CD4-positive, alpha-beta T cell (primary cell): ENCODE results near the gene NDUFA8. TPM values are rescaled to one million over a fixed set of nuclear protein-coding genes. Genes with fewer than 3 reads are reported as not detected.

Experiments
- ATAC-seq: fragments of 200-7000 bp; cut with Tn5 transposase; one replicate; pipeline ENCODE4 v1.10.0; 2022; ENCODE audit warnings: mild to moderate bottlenecking; ENCODE audit not compliant: poor library complexity
- CTCF ChIA-PET: fragments of 350-600 bp; sonication (Branson Sonifier 250); formaldehyde crosslinking; loops from one replicate; lab custom pipeline; 2021; ENCODE audit warnings: antibody characterized with exemption, inconsistent platforms; lab: Charles Lee
- POLR2A ChIA-PET: fragments of 350-600 bp; sonication (Branson Sonifier 250); formaldehyde crosslinking; loops from one replicate; lab custom pipeline; 2021; ENCODE audit warnings: antibody characterized with exemption, inconsistent platforms; lab: Charles Lee
- DNase-seq, 14 experiments: peaks; one replicate each; pipeline ENCODE4 v3.0.0-alpha.2; 2013 to 2020; ENCODE audit warnings: mixed read lengths in 2 of 14
- H3K27ac ChIP-seq, 2 donors: one replicate each; pipeline versions ENCODE4 v1.5.1 to v1.7.0; 2013; ENCODE audit warnings: low read length in 2 of 2, low read depth in 1 of 2, mild to moderate bottlenecking in 1 of 2
- H3K27me3 ChIP-seq, 2 experiments: 1 replicate in 1 of 2; 2 replicates in 1 of 2; pipeline versions ENCODE4 v1.6.1 to v1.7.0; 2013; ENCODE audit warnings: low read length in 2 of 2, control low read depth in 1 of 2, mild to moderate bottlenecking in 1 of 2, moderate library complexity in 1 of 2; ENCODE audit not compliant: insufficient read depth in 2 of 2, control insufficient read depth in 1 of 2
- H3K36me3 ChIP-seq: one replicate; pipeline ENCODE4 v1.6.1; 2013; ENCODE audit warnings: low read length, control low read depth; ENCODE audit not compliant: insufficient read depth
- H3K4me1 ChIP-seq: one replicate; pipeline ENCODE4 v1.6.1; 2013; ENCODE audit warnings: low read length, control low read depth; ENCODE audit not compliant: insufficient read depth
- H3K4me3 ChIP-seq: one replicate; pipeline ENCODE4 v1.5.1; 2013; ENCODE audit warnings: mild to moderate bottlenecking, low read length, moderate library complexity
- H3K9me3 ChIP-seq, 2 experiments: 1 replicate in 1 of 2; 2 replicates in 1 of 2; pipeline versions ENCODE4 v1.6.1 to v1.7.0; 2013; ENCODE audit warnings: low read length in 2 of 2, mild to moderate bottlenecking in 2 of 2, control low read depth in 1 of 2, moderate library complexity in 1 of 2; ENCODE audit not compliant: control insufficient read depth in 1 of 2, insufficient read depth in 1 of 2
- H3K27ac Mint-ChIP-seq: one replicate; pipeline ENCODE4 v1.8.0; 2020; ENCODE audit warnings: mixed read lengths
- H3K27me3 Mint-ChIP-seq: one replicate; pipeline ENCODE4 v1.8.0; 2021; ENCODE audit warnings: mixed read lengths
- H3K36me3 Mint-ChIP-seq: one replicate; pipeline ENCODE4 v1.8.0; 2021; ENCODE audit warnings: low read depth, mixed read lengths
- H3K4me1 Mint-ChIP-seq: one replicate; pipeline ENCODE4 v1.8.0; 2021; ENCODE audit warnings: low read depth, mixed read lengths
- H3K4me3 Mint-ChIP-seq: one replicate; pipeline ENCODE4 v1.8.0; 2020; ENCODE audit warnings: mild to moderate bottlenecking, mixed read lengths
- H3K9me3 Mint-ChIP-seq: one replicate; pipeline ENCODE4 v1.8.0; 2020; ENCODE audit warnings: mixed read lengths
- intact Hi-C, 2 experiments: fragments of 100-400 bp; cut with DNase I in 1 of 2; cut with micrococcal nuclease in 1 of 2; formaldehyde crosslinking; loops; one replicate each; pipeline versions ENCODE4 v1.15.1 to v1.9.0; 2023 to 2025; cut with DNase I, micrococcal nuclease
- total RNA-seq, 174 experiments: library from RNA in 2 of 174; stranded (reverse) in 2 of 174; gene quantifications; one replicate each; pipeline ENCODE4 v1.2.3 and lab custom pipeline; 2021 to 2026
- TF ChIP-seq, protein P1 (sequence below): fragments of 200-600 bp; IDR thresholded peaks from one replicate; pipeline ENCODE4 v1.8.0; 2022; ENCODE audit warnings: antibody characterized with exemption, mild to moderate bottlenecking

The NDUFA8 gene
- total RNA-seq, 2 experiments from 2014 or later: 4.5 to 5.0 TPM

DNA sequence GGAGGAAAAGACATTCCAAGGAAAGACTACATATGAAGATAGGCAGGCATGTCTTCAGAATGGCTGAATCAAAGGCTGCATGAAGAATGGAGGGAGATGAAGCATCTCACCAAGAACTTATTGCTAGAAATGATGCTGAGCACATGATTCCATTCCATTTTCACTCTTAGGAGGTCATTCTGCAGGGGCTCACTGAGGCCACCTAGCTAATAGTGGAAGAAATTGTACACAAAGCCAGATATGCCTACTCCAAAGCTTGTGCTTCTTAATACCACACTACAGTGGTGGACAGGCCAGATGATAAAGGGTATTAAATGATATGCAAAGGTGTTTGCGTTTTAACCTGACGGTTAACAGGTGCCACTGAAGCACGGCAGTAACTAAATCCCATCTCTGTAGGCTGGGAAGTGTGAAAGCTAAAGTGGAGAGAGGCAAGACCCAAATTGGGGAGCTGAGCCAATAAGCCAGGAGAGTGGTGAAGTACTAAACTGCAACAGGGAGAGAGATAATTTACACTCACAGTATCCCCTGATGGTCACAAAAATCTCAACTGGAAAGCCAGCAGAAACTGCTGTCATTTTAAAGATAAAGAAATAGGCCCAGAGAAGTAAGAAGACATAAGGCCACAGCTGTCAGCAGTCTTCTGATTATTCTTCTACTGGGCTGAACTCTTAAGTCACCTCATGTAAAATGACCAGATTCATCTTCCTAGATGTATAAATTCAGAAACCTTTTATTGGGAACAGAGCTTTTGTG lies 14.6 kb downstream of the NDUFA8 start:
- Histone ChIP-seq H3K4me3 (no peak overlapping the region), H3K9me3 (no peaks in the 10 kb centered on the region), H3K27ac (no peak overlapping the region), H3K27me3 (no peaks in the 10 kb centered on the region), H3K36me3 (peaks cover 63% of the 10 kb centered on the region), H3K4me1 (no peaks in the 10 kb centered on the region)
- ATAC-seq: no peak
- H3K4me3 Mint-ChIP-seq: no peak overlapping the region
- intact Hi-C loops: no loop called here
- H3K27me3 Mint-ChIP-seq: no peaks in the 10 kb centered on the region
- H3K4me1 Mint-ChIP-seq: no peaks in the 10 kb centered on the region
- H3K27ac Mint-ChIP-seq: no peak overlapping the region
- DNase-seq: no peak
- POLR2A ChIA-PET: no interaction called here
- CTCF ChIA-PET: interaction anchor here (1.1 to 1.5 kb wide), 2 partner anchors 22 to 46 kb away, joined by 3 read pairs; no protein-coding TSS in a partner anchor
- H3K36me3 Mint-ChIP-seq: peaks cover 83% of the 10 kb centered on the region
- TF ChIP-seq, protein P1, sequence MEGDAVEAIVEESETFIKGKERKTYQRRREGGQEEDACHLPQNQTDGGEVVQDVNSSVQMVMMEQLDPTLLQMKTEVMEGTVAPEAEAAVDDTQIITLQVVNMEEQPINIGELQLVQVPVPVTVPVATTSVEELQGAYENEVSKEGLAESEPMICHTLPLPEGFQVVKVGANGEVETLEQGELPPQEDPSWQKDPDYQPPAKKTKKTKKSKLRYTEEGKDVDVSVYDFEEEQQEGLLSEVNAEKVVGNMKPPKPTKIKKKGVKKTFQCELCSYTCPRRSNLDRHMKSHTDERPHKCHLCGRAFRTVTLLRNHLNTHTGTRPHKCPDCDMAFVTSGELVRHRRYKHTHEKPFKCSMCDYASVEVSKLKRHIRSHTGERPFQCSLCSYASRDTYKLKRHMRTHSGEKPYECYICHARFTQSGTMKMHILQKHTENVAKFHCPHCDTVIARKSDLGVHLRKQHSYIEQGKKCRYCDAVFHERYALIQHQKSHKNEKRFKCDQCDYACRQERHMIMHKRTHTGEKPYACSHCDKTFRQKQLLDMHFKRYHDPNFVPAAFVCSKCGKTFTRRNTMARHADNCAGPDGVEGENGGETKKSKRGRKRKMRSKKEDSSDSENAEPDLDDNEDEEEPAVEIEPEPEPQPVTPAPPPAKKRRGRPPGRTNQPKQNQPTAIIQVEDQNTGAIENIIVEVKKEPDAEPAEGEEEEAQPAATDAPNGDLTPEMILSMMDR: no peak
- H3K9me3 Mint-ChIP-seq: no peaks in the 10 kb centered on the region

DNA sequence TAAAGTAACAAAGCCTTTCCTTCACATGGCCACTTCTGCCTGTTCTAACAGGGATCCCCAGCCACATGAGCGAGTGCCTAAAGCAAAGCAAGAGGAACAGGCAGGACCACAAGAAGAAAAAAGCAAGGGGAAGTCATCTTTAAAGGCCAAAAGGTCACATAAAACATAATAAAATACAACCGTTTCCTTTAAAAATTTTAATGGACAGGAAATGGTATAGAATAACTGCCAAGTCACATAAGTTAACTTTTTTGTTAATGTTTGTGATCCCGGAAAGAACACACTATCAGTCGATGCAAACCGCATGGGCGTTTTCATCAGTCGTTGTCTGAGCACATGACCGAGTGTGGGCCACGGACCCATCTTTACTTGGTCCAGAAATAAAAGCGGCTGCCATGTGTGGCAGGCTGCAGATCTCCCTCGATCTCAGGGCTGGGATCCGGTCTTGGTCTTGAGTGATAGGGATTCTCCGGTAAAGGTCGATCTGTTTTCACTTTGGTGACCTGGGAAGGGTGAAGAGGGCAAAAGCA lies 15.6 kb downstream of the NDUFA8 start:
- H3K36me3 Mint-ChIP-seq: peaks cover 75% of the 10 kb centered on the region

DNA sequence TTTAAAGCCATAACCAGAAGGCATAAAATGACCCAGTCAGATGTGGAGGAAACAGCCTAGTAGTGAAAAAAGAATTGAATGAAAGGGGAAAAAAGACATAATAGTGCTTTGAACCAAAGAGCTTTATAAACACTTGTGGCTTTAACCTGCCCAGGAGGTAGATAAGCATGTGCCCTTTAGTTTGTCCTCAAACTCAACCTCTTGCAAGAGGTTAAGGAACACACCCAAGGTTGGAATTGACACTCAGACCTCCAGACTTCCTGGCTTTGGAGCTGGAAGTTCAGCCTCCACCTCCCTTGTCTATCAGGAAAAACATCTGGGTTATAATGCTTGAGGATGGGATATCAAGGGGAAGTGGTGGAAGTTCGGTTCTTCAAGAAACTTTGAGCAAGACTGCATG lies 16.3 kb downstream of the NDUFA8 start:
- H3K4me1 Mint-ChIP-seq: no peaks in the 10 kb centered on the region
- H3K36me3 ChIP-seq: peaks cover 53% of the 10 kb centered on the region
- ATAC-seq (no peak), DNase-seq (no peak)
- no peak overlapping the region for H3K4me3 Mint-ChIP-seq
- H3K27ac Mint-ChIP-seq: no peak overlapping the region
- intact Hi-C loops: no loop called here
- TF ChIP-seq, protein P1: no peak
- no peak overlapping the region for H3K27ac ChIP-seq
- no peaks in the 10 kb centered on the region for H3K9me3 ChIP-seq
- no peaks in the 10 kb centered on the region for H3K27me3 ChIP-seq
- H3K4me3 ChIP-seq: no peak overlapping the region
- no peaks in the 10 kb centered on the region for H3K27me3 Mint-ChIP-seq
- ChIA-PET POLR2A (no interaction called here), CTCF (no interaction called here)
- no peaks in the 10 kb centered on the region for H3K4me1 ChIP-seq
- no peaks in the 10 kb centered on the region for H3K9me3 Mint-ChIP-seq
- peaks cover 69% of the 10 kb centered on the region for H3K36me3 Mint-ChIP-seq

More for the DNA sequence above, 15.6 kb downstream of the NDUFA8 start:
- Mint-ChIP-seq H3K9me3 (no peaks in the 10 kb centered on the region), H3K27ac (no peak overlapping the region), H3K4me3 (no peak overlapping the region), H3K27me3 (no peaks in the 10 kb centered on the region), H3K4me1 (no peaks in the 10 kb centered on the region)
- H3K27ac ChIP-seq: no peak overlapping the region
- ChIA-PET CTCF (no interaction called here), POLR2A (no interaction called here)
- ATAC-seq (no peak), DNase-seq (no peak)
- TF ChIP-seq, protein P1: no peak
- H3K9me3 ChIP-seq: no peaks in the 10 kb centered on the region
- intact Hi-C loops: no loop called here
- H3K4me3 ChIP-seq: no peak overlapping the region
- H3K36me3 ChIP-seq: peaks cover 59% of the 10 kb centered on the region
- H3K27me3 ChIP-seq: no peaks in the 10 kb centered on the region
- no peaks in the 10 kb centered on the region for H3K4me1 ChIP-seq
